Omental fat pad (tissue), 4 donors: ENCODE measurements around the gene RPL18. TPM values are rescaled to one million over a fixed set of nuclear protein-coding genes. Genes with fewer than 3 reads are reported as not detected.
"Not testable (repeated sequence)": the region's sequence is repeated elsewhere in the genome, so short reads cannot be mapped to it uniquely, and the experiment has no call there.

Source experiments
- ATAC-seq: fragments of 150-250 bp; one replicate; pipeline ENCODE4 v1.9.1; 2016; ENCODE audit warnings: mild to moderate bottlenecking, moderate library complexity; ENCODE audit not compliant: low FRiP score
- DNase-seq: peaks from one replicate; pipeline ENCODE4 v3.0.0-alpha.2; 2019; ENCODE audit warnings: low spot score
- total RNA-seq, 4 donors: library from RNA; depleted of rRNA; stranded (reverse); fragments of >200 nt; gene quantifications; one replicate each; pipeline ENCODE4 v1.1.0, GENCODE V29; 2016
- TF ChIP-seq, protein P1 (sequence below), 3 donors: fragments of 450-650 bp; IDR thresholded peaks; one replicate each; pipeline ENCODE4 v1.5.1; 2016 to 2017; ENCODE audit warnings: antibody characterized with exemption in 3 of 3, mild to moderate bottlenecking in 3 of 3, moderate library complexity in 2 of 3

RPL18 gene
- total RNA-seq, 4 donors from 2014 or later: 1,539 to 2,303 (median 1,904) TPM

DNA sequence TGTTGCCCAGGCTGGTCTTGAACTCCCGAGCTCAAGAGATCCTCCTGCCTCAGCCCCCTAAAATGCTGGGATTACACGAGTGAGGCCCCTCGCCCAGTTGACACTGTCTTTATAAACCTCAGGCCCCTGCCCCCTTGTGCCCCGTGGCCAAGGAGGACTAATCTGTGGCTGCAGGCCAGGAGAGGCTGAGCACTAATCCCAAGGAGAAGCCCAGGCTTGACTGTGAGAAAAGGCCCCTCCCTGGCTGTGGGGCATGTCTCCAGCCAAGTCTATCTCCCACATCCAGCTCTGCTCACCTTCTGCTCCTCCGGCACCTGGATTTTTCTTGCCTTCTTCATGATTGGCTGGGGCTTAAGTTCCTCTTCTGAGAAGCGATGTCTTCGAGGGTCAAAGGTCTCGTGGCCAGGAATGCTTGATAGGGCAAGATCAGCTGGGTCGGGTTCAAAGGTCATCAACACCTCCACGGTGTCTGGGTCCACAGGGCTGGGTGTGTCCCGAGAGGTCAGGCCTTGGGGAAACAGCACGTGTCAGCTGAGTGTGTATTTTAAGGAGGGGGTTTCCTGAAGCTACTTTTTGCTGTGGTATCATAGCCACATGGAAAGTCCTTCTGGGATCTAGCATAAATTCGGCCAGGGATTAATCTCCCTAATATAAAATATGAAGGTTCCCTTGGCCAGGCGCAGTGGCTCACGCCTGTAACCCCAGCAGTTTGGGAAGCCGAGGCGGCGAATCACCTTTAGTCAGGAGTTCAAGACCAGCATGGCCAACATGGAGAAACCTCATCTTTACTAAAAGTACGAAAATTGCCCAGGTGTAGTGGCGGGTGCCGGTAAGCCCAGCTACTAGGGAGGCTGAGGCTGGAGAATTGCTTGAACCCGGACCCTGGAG, 14.4 kb upstream of the RPL18 start:
- DNase-seq (no peak), ATAC-seq (no peak)
- TF ChIP-seq, protein P1, sequence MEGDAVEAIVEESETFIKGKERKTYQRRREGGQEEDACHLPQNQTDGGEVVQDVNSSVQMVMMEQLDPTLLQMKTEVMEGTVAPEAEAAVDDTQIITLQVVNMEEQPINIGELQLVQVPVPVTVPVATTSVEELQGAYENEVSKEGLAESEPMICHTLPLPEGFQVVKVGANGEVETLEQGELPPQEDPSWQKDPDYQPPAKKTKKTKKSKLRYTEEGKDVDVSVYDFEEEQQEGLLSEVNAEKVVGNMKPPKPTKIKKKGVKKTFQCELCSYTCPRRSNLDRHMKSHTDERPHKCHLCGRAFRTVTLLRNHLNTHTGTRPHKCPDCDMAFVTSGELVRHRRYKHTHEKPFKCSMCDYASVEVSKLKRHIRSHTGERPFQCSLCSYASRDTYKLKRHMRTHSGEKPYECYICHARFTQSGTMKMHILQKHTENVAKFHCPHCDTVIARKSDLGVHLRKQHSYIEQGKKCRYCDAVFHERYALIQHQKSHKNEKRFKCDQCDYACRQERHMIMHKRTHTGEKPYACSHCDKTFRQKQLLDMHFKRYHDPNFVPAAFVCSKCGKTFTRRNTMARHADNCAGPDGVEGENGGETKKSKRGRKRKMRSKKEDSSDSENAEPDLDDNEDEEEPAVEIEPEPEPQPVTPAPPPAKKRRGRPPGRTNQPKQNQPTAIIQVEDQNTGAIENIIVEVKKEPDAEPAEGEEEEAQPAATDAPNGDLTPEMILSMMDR (IDR thresholded peaks at IDR 0.05): no peak

GRCh38 chr19:48632692-48633147, 13.7 kb upstream of the RPL18 start:
- no peak for DNase-seq
- no peak for ATAC-seq
- TF ChIP-seq, protein P1 (IDR thresholded peaks at IDR 0.05): no peak

GRCh38 chr19:48632286-48632685, 13.3 kb upstream of the RPL18 start:
- not testable (repeated sequence) for ATAC-seq, DNase-seq

DNA sequence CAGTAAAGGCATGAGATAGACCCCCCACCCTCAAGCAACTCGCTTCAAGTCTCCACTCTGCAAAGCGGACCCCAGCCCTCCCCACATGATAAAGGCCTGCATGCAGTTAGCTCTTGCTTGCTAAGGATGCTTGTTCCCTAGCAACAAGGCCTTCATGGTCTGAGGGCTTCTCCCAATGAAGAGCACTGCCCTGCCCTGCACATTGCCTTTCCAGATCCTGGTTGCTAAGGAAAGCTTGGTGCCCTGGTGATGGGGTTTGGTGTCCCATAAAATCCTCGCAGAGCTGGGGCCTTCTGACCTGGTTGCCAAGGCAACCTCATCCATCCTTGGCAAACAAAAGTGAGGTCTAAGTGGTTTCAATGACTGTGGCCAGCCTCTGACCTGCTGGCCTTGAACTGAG, 12.2 kb upstream of the RPL18 start:
- ATAC-seq (no peak), DNase-seq (no peak)
- TF ChIP-seq, protein P1 (IDR thresholded peaks at IDR 0.05): no peak

DNA sequence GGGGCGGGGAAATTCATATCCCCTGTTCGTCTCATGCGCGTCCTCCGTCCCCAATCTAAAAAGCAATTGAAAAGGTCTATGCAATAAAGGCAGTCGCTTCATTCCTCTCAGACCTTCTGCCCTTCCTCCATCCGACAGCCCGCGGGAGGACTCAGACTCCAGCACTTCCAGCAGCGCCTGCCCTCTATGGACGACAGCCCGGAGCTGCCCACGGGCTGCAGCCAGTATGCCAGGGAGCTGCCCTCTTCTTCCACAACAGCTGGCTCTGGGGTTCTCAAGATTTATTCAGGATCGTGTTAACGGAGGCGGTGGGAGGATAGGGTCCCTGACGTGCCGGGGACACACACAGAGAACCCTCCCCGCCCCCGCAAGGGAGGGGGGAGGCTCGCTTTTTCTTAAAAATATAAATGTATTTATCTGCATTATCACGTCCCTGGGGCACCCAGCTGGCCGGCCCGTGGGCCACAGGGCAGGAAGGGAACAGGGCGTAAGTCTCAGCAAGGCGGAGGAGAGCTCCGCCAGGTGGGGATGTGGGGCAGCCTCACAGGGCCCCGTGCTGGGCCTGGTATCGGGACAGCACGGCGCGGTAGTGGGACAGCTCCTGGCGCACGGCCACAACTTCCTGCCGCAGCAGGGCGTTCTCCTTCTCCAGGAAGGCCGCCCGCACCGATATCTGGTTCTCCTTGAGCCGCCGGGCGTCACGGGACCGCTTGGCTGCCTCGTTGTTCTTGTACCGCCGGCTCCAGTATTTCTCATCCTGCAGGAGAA, 11.5 kb upstream of the RPL18 start:
- DNase-seq (no peak), ATAC-seq (peak; percentile 8)
- TF ChIP-seq, protein P1 (IDR thresholded peaks at IDR 0.05): no peak

DNA sequence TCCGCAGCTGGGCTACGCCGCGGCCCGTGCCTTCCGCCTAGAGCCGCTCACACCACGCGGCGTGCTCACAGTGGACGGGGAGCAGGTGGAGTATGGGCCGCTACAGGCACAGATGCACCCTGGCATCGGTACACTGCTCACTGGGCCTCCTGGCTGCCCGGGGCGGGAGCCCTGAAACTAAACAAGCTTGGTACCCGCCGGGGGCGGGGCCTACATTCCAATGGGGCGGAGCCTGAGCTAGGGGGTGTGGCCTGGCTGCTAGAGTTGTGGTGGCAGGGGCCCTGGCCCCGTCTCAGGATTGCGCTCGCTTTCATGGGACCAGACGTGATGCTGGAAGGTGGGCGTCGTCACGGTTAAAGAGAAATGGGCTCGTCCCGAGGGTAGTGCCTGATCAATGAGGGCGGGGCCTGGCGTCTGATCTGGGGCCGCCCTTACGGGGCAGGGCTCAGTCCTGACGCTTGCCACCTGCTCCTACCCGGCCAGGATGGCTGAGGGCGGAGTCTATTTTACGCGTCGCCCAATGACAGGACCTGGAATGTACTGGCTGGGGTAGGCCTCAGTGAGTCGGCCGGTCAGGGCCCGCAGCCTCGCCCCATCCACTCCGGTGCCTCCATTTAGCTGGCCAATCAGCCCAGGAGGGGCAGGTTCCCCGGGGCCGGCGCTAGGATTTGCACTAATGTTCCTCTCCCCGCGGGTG, 10.8 kb upstream of the RPL18 start:
- TF ChIP-seq, protein P1 (IDR thresholded peaks at IDR 0.05): no peak
- ATAC-seq (no peak), DNase-seq (no peak)

GRCh38 chr19:48629297-48629598, 10.3 kb upstream of the RPL18 start:
- no peak for DNase-seq

More at GRCh38 chr19:48629297-48629598, 10.3 kb upstream of the RPL18 start:
- TF ChIP-seq, protein P1 (IDR thresholded peaks at IDR 0.05): no peak
- no peak for ATAC-seq
